MCF 10A (cell line): Measurements from ENCODE around the gene REEP6. TPM values are rescaled to one million over a fixed set of nuclear protein-coding genes. Genes with fewer than 3 reads are reported as not detected.
"Not testable (repeated sequence)": the region's sequence is repeated elsewhere in the genome, so short reads cannot be mapped to it uniquely, and the experiment has no call there.

Experiments used
- BruUV-seq: library from RNA; stranded (reverse); fragments of 400-500 nt; replicated peaks from 2 replicates; lab custom pipeline; 2021; lab: Mats Ljungman, UMichigan
- CTCF ChIA-PET: fragments of 300-600 bp; sonication (Branson Sonifier 250); formaldehyde crosslinking; extraction: SDS; loops from one replicate; lab custom pipeline; 2021; ENCODE audit warnings: antibody characterized with exemption, inconsistent platforms; lab: Yijun Ruan, JAX
- POLR2A ChIA-PET: fragments of 300-600, 350-650 bp; sonication (Branson Sonifier 250); formaldehyde crosslinking; extraction: SDS; loops from one replicate; lab custom pipeline; 2020; ENCODE audit warnings: antibody characterized with exemption, inconsistent platforms; lab: Yijun Ruan, JAX
- DNase-seq: peaks from one replicate; pipeline ENCODE4 v3.0.0-alpha.2; 2018; ENCODE audit not compliant: unreplicated experiment
- H3K27ac Mint-ChIP-seq: one replicate; pipeline ENCODE4 v1.8.0; 2022; ENCODE audit warnings: mild to moderate bottlenecking, low read depth, mixed read lengths; ENCODE audit not compliant: unreplicated experiment
- H3K27me3 Mint-ChIP-seq: one replicate; pipeline ENCODE4 v1.8.0; 2022; ENCODE audit warnings: mixed read lengths; ENCODE audit not compliant: insufficient read depth, unreplicated experiment
- H3K36me3 Mint-ChIP-seq: one replicate; pipeline ENCODE4 v1.8.0; 2022; ENCODE audit warnings: mild to moderate bottlenecking, moderate library complexity, mixed read lengths; ENCODE audit not compliant: insufficient read depth, unreplicated experiment
- H3K4me1 Mint-ChIP-seq: one replicate; pipeline ENCODE4 v1.8.0; 2022; ENCODE audit warnings: mixed read lengths; ENCODE audit not compliant: insufficient read depth, unreplicated experiment
- H3K4me3 Mint-ChIP-seq: one replicate; pipeline ENCODE4 v1.8.0; 2022; ENCODE audit warnings: mild to moderate bottlenecking, moderate library complexity, mixed read lengths; ENCODE audit not compliant: unreplicated experiment
- H3K9me3 Mint-ChIP-seq: one replicate; pipeline ENCODE4 v1.8.0; 2022; ENCODE audit warnings: mixed read lengths; ENCODE audit not compliant: unreplicated experiment
- intact Hi-C: fragments of 100-400 bp; cut with micrococcal nuclease; formaldehyde crosslinking; loops from 2 replicates; pipeline ENCODE4 v1.14.1; 2022
- total RNA-seq: library from RNA; stranded (reverse); gene quantifications from 2 replicates; pipeline ENCODE4 v1.2.3, GENCODE V29; 2022
- TF ChIP-seq, protein P1 (sequence below): fragments of 200-600 bp; IDR thresholded peaks from one replicate; pipeline ENCODE4 v1.8.0; 2022; ENCODE audit warnings: antibody characterized with exemption, mild to moderate bottlenecking; ENCODE audit not compliant: unreplicated experiment

REEP6 gene
- total RNA-seq, 1 experiment from 2014 or later = 3.8 TPM

DNA sequence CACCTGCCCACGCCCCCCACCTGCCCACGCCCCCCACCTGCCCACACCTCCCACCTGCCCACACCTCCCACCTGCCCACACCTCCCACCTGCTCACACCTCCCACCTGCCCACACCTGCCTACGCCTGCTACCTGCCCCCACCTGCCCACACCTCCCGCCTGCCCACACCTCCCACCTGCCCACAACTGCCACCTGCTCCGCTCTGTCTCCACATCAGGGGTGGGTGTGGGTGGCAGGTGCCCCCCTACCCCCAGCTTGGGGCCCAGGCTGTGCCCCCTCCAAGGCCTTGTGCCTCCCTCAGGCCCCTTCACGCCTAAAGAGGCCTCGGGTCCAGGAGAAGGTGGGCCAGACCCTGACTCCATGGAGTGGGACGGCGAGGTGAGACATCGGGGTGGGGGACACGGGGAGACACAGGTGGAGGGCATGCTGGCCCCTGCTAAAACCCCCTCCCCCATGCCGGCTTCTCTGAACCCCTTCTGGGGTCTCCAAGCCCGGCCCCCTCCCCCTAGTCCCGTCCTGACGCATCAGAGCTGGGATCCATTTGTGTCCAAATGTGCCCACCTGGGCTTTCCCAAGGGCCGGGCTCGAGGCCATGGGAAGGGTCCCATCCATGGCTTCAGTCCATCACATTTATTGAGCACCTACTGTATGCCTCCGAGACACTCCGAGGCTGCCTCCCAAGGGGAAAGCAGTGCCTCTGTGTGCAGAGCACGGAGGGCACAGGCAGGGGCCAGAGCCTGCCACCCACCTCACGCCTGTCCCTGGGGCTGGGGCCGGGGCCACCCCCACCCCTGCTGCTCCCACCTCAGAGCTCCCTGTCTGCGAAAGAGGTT lies 37.8 kb downstream of the REEP6 start:
- POLR2A ChIA-PET = no interaction called here
- no peak overlapping the region for H3K4me3 Mint-ChIP-seq
- CTCF ChIA-PET = no interaction called here
- H3K4me1 Mint-ChIP-seq = no peaks in the 10 kb centered on the region
- no peaks in the 10 kb centered on the region for H3K9me3 Mint-ChIP-seq
- TF ChIP-seq, protein P1, sequence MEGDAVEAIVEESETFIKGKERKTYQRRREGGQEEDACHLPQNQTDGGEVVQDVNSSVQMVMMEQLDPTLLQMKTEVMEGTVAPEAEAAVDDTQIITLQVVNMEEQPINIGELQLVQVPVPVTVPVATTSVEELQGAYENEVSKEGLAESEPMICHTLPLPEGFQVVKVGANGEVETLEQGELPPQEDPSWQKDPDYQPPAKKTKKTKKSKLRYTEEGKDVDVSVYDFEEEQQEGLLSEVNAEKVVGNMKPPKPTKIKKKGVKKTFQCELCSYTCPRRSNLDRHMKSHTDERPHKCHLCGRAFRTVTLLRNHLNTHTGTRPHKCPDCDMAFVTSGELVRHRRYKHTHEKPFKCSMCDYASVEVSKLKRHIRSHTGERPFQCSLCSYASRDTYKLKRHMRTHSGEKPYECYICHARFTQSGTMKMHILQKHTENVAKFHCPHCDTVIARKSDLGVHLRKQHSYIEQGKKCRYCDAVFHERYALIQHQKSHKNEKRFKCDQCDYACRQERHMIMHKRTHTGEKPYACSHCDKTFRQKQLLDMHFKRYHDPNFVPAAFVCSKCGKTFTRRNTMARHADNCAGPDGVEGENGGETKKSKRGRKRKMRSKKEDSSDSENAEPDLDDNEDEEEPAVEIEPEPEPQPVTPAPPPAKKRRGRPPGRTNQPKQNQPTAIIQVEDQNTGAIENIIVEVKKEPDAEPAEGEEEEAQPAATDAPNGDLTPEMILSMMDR = no peak
- intact Hi-C loops = no loop called here
- BruUV-seq = no TSS peak
- no peak for DNase-seq
- H3K27ac Mint-ChIP-seq = no peak overlapping the region
- no peaks in the 10 kb centered on the region for H3K36me3 Mint-ChIP-seq
- H3K27me3 Mint-ChIP-seq = peaks cover 36% of the 10 kb centered on the region

DNA sequence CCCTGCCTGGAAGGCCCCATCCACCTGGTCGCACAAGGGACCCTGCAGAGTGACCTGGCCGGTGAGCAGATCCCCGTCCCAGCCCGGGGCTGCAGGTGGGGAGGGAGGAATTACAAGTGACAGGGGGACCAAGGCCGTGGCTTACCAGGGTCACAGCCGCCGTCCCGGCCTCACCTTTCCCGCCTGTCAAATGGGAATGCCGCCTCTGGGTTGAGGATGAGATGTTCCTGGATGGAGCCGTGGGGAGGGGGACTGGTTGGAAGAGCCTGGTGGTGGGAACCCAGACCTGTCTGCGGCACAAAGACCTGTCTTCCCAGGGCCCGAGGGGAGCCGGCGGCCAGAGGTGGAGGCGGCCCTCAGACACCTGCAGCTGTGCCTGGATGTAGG lies 38.4 kb downstream of the REEP6 start:
- H3K4me3 Mint-ChIP-seq = no peak overlapping the region
- H3K36me3 Mint-ChIP-seq = no peaks in the 10 kb centered on the region
- TF ChIP-seq, protein P1 = no peak
- intact Hi-C loops = no loop called here
- H3K4me1 Mint-ChIP-seq = no peaks in the 10 kb centered on the region
- H3K27me3 Mint-ChIP-seq = peaks cover 30% of the 10 kb centered on the region
- DNase-seq = no peak
- POLR2A ChIA-PET = no interaction called here
- CTCF ChIA-PET = no interaction called here
- no TSS peak for BruUV-seq
- H3K27ac Mint-ChIP-seq = no peak overlapping the region
- H3K9me3 Mint-ChIP-seq = no peaks in the 10 kb centered on the region

DNA sequence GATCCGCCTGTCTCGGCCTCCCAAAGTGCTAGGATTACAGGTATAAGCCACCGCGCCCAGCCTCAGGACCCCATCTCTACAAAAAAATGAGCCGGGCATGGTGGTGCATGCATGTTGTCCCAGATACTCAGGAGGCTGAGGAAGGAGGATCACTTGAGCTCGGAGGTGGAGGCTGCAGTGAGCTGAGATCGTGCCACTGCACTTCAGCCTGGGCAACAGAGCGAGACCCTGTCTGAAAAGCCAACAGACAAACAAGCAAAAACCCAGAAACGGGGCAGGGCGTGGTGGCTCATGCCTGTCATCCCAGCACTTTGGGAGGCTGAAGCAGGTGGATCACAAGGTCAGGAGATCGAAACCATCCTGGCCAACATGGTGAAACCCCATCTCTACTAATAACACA lies 39.9 kb downstream of the REEP6 start:
- H3K9me3 Mint-ChIP-seq, DNase-seq, H3K27ac Mint-ChIP-seq, POLR2A ChIA-PET, BruUV-seq, H3K4me3 Mint-ChIP-seq, H3K4me1 Mint-ChIP-seq, intact Hi-C loops, H3K36me3 Mint-ChIP-seq: not testable (repeated sequence)
- CTCF ChIA-PET = interaction anchor here (0.6 kb wide), 1 partner anchor 44 kb away, joined by 3 read pairs; no protein-coding TSS in a partner anchor
- peaks cover 16% of the 10 kb centered on the region for H3K27me3 Mint-ChIP-seq

DNA sequence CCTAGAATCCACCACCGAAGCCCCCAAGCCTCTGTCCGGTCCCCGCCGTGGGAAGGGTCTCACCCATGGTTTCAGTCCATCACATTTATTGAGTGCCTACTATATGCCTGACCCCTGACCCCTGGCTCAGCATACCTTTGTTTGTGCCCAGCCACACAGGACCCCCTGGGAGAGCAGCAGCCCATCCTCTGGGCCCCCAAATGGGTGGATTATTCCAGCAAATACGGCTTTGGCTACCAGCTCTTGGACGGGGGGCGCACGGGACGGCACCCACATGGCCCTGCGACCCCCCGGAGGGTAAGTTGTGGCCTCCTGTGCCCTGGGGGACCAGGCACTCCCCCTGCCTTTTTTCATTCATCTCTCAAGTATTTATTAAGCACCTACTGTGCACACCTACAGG lies 40.6 kb downstream of the REEP6 start:
- Mint-ChIP-seq H3K27me3 (peaks cover 9% of the 10 kb centered on the region), H3K4me3 (no peak overlapping the region), H3K36me3 (no peaks in the 10 kb centered on the region), H3K27ac (no peak overlapping the region), H3K9me3 (no peaks in the 10 kb centered on the region), H3K4me1 (no peaks in the 10 kb centered on the region)
- intact Hi-C loops = no loop called here
- DNase-seq = no peak
- TF ChIP-seq, protein P1 = no peak
- ChIA-PET POLR2A (interaction anchor here (0.7 kb wide), 1 partner anchor 302 kb away, joined by 3 read pairs; no protein-coding TSS in a partner anchor), CTCF (interaction anchor here (0.5 to 0.7 kb wide), 2 partner anchors 13 to 263 kb away, joined by 3 read pairs; no protein-coding TSS in a partner anchor)
- BruUV-seq = no TSS peak
